DMS 273 treated with DMSO at 0.1 percent for 48 hours (cell line): Measurements from ENCODE around the gene RNF141.

ENCODE experiments used
- DNase-seq: peaks from one replicate; lab custom pipeline; 2025; lab: John Stamatoyannopoulos, UW

RNF141 gene

GRCh38 chr11:10522276-10522675, 18.7 kb downstream of the RNF141 start:
- no peak for DNase-seq

- DNase-seq: no peak
Measured at GRCh38 chr11:10520562-10520961, 20.4 kb downstream of the RNF141 start.

- DNase-seq: no peak
Measured at GRCh38 chr11:10519630-10520029, 21.4 kb downstream of the RNF141 start.

GRCh38 chr11:10518891-10519290, 22.1 kb downstream of the RNF141 start:
- DNase-seq: no peak

GRCh38 chr11:10518123-10518522, 22.9 kb downstream of the RNF141 start:
- DNase-seq: no peak

GRCh38 chr11:10515418-10515817, 25.6 kb downstream of the RNF141 start:
- DNase-seq: no peak

GRCh38 chr11:10514709-10515108, 26.3 kb downstream of the RNF141 start:
- DNase-seq: no peak

GRCh38 chr11:10514202-10514601, 26.8 kb downstream of the RNF141 start:
- no peak for DNase-seq

- no peak for DNase-seq
Measured at GRCh38 chr11:10511181-10511621, 29.8 kb downstream of the RNF141 start.

- no peak for DNase-seq
Measured at GRCh38 chr11:10506008-10506370, 35.0 kb downstream of the RNF141 start.

- DNase-seq: no peak
Measured at GRCh38 chr11:10505278-10506007, 35.5 kb downstream of the RNF141 start.

- no peak for DNase-seq
Measured at GRCh38 chr11:10504490-10504889, 36.5 kb downstream of the RNF141 start.

GRCh38 chr11:10503777-10504480, 37.1 kb downstream of the RNF141 start:
- DNase-seq: no peak

- no peak for DNase-seq
Measured at GRCh38 chr11:10503221-10503620, 37.8 kb downstream of the RNF141 start.

GRCh38 chr11:10502770-10503169, 38.2 kb downstream of the RNF141 start:
- DNase-seq: no peak

GRCh38 chr11:10502065-10502680, 38.8 kb downstream of the RNF141 start:
- no peak for DNase-seq

- DNase-seq: no peak
Measured at GRCh38 chr11:10500757-10501684, 40.0 kb downstream of the RNF141 start.

GRCh38 chr11:10499874-10500601, 40.9 kb downstream of the RNF141 start:
- no peak for DNase-seq

GRCh38 chr11:10499452-10499851, 41.5 kb downstream of the RNF141 start:
- no peak for DNase-seq

- DNase-seq: no peak
Measured at GRCh38 chr11:10498426-10499250, 42.3 kb downstream of the RNF141 start.

GRCh38 chr11:10498022-10498400, 43.0 kb downstream of the RNF141 start:
- no peak for DNase-seq
